ENCODE measurements around the gene BAD. TPM values are rescaled to one million over a fixed set of nuclear protein-coding genes. Genes with fewer than 3 reads are reported as not detected.

BAD gene
- total RNA-seq, 2 experiments from 2014 or later, result 21.2 to 74.2 TPM

DNA sequence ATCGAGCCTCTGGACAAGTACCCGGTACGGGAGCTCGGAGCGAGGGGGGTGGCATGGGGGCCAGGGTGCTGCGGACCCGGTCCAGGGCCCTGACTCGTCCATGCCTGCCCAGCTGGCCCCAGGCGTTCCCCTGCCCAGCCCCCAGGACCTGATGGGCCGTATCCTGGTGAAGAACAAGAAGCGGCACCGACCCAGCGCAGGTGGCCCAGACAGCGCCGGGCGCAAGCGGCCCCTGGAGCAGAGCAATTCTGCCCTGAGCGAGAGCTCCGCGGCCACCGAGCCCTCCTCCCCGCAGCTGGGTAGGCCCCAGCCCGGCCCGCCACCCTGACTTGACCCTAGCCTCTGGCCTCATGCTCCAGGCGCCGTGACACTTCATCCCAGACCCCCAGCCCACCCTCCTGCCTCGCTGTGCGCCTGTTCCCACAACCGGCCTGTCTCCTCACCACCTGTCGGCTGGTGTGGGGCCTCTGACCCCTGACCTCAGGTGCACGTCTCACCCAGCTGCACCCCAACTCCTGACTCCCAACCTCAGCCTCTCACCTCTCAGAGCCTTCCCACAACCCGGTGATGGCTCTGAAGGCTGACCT, 25.4 kb downstream of the BAD start:
- Histone ChIP-seq H3K9me3 (ENCODE audit: low read length) (no peaks in the 10 kb centered on the region), H4K20me1 (ENCODE audit: insufficient read depth, low read length) (no peaks in the 10 kb centered on the region), H3K79me2 (ENCODE audit: insufficient read depth, low read depth, low read length) (no peaks in the 10 kb centered on the region), H3K4me2 (ENCODE audit: low read length) (no peak overlapping the region), H3K36me3 (ENCODE audit: insufficient read depth, low read length) (no peaks in the 10 kb centered on the region), H3K9me2 (ENCODE audit: insufficient read depth, low read length) (no peaks in the 10 kb centered on the region), H3K4me1 (ENCODE audit: insufficient read depth, low read length, poor library complexity, severe bottlenecking) (no peaks in the 10 kb centered on the region), H3K27ac (ENCODE audit: low read depth, low read length, poor library complexity, severe bottlenecking) (no peak overlapping the region), H3K4me3 (ENCODE audit: low read depth, low read length, poor library complexity, severe bottlenecking) (no peak overlapping the region), H2AFZ (ENCODE audit: low read length) (no peak overlapping the region)
- POLR2A ChIA-PET, result no interaction called here
- no peak for DNase-seq (ENCODE audit: low spot score)
- intact Hi-C loops (cut with micrococcal nuclease; ENCODE audit: unreplicated experiment), result no loop called here
- CTCF ChIA-PET (ENCODE audit: unreplicated experiment), result interaction anchor here (0.7 kb wide), 1 partner anchor 9 kb away, joined by 3 read pairs; no protein-coding TSS in a partner anchor
- no TSS peak for BruUV-seq (replicated peaks)
- TF ChIP-seq CTCF (conservative IDR thresholded peaks at IDR 0.05; ENCODE audit: low read length), result no peak
- no peak for TF ChIP-seq EZH2phosphoT487 (IDR thresholded peaks at IDR 0.05; ENCODE audit: borderline replicate concordance, low read depth, low read length)

GRCh38 chr11:64258356-64258755, 26.1 kb downstream of the BAD start:
- CTCF ChIA-PET (ENCODE audit: unreplicated experiment), result interaction anchor here (0.7 kb wide), 1 partner anchor 9 kb away, joined by 3 read pairs; no protein-coding TSS in a partner anchor
- Histone ChIP-seq H3K27ac (ENCODE audit: low read depth, low read length, poor library complexity, severe bottlenecking) (no peak overlapping the region), H3K36me3 (ENCODE audit: insufficient read depth, low read length) (no peaks in the 10 kb centered on the region), H3K79me2 (ENCODE audit: insufficient read depth, low read depth, low read length) (no peaks in the 10 kb centered on the region), H3K4me2 (ENCODE audit: low read length) (no peak overlapping the region), H3K9me2 (ENCODE audit: insufficient read depth, low read length) (no peaks in the 10 kb centered on the region), H3K9me3 (ENCODE audit: low read length) (no peaks in the 10 kb centered on the region), H4K20me1 (ENCODE audit: insufficient read depth, low read length) (no peaks in the 10 kb centered on the region), H2AFZ (ENCODE audit: low read length) (no peak overlapping the region), H3K4me1 (ENCODE audit: insufficient read depth, low read length, poor library complexity, severe bottlenecking) (no peaks in the 10 kb centered on the region), H3K4me3 (ENCODE audit: low read depth, low read length, poor library complexity, severe bottlenecking) (no peak overlapping the region)
- POLR2A ChIA-PET, result no interaction called here
- intact Hi-C loops (cut with micrococcal nuclease; ENCODE audit: unreplicated experiment), result no loop called here
- no TSS peak for BruUV-seq (replicated peaks)
- DNase-seq (ENCODE audit: low spot score), result no peak
- TF ChIP-seq CTCF (conservative IDR thresholded peaks at IDR 0.05; ENCODE audit: low read length) (no peak), EZH2phosphoT487 (IDR thresholded peaks at IDR 0.05; ENCODE audit: borderline replicate concordance, low read depth, low read length) (no peak)

GRCh38 chr11:64256300-64256699, 28.2 kb downstream of the BAD start:
- intact Hi-C loops (cut with micrococcal nuclease; ENCODE audit: unreplicated experiment), result no loop called here
- Histone ChIP-seq H3K4me3 (ENCODE audit: low read depth, low read length, poor library complexity, severe bottlenecking) (no peak overlapping the region), H3K9me3 (ENCODE audit: low read length) (no peaks in the 10 kb centered on the region), H2AFZ (ENCODE audit: low read length) (no peak overlapping the region), H3K27ac (ENCODE audit: low read depth, low read length, poor library complexity, severe bottlenecking) (no peak overlapping the region), H3K4me2 (ENCODE audit: low read length) (no peak overlapping the region), H3K9me2 (ENCODE audit: insufficient read depth, low read length) (no peaks in the 10 kb centered on the region), H4K20me1 (ENCODE audit: insufficient read depth, low read length) (no peaks in the 10 kb centered on the region), H3K79me2 (ENCODE audit: insufficient read depth, low read depth, low read length) (no peaks in the 10 kb centered on the region), H3K4me1 (ENCODE audit: insufficient read depth, low read length, poor library complexity, severe bottlenecking) (peaks cover 17% of the 10 kb centered on the region), H3K36me3 (ENCODE audit: insufficient read depth, low read length) (no peaks in the 10 kb centered on the region)
- POLR2A ChIA-PET, result interaction anchor here (0.6 to 1.0 kb wide), 2 partner anchors 14 to 71 kb away, joined by 3 to 4 read pairs; no protein-coding TSS in a partner anchor
- no TSS peak for BruUV-seq (replicated peaks)
- no peak for TF ChIP-seq EZH2phosphoT487 (IDR thresholded peaks at IDR 0.05; ENCODE audit: borderline replicate concordance, low read depth, low read length)
- no peak for TF ChIP-seq CTCF (conservative IDR thresholded peaks at IDR 0.05; ENCODE audit: low read length)
- CTCF ChIA-PET (ENCODE audit: unreplicated experiment), result no interaction called here
- DNase-seq (ENCODE audit: low spot score), result no peak

All from OCI-LY7 (cell line).